Hepatocyte (in vitro differentiated cells): ENCODE measurements around the gene NANOS3.

Source experiments
- EZH2 ChIP-seq: fragments of 200-600 bp; sonication (generic); IDR thresholded peaks from 2 replicates; pipeline ENCODE4 v1.6.1; 2016; ENCODE audit warnings: antibody characterized with exemption, mild to moderate bottlenecking, borderline replicate concordance
- TF ChIP-seq, protein P1 (sequence below): fragments of 200-600 bp; sonication (generic); IDR thresholded peaks from 2 replicates; pipeline ENCODE4 v1.5.1; 2016; ENCODE audit warnings: antibody characterized with exemption, mild to moderate bottlenecking; ENCODE audit not compliant: poor library complexity

DNA sequence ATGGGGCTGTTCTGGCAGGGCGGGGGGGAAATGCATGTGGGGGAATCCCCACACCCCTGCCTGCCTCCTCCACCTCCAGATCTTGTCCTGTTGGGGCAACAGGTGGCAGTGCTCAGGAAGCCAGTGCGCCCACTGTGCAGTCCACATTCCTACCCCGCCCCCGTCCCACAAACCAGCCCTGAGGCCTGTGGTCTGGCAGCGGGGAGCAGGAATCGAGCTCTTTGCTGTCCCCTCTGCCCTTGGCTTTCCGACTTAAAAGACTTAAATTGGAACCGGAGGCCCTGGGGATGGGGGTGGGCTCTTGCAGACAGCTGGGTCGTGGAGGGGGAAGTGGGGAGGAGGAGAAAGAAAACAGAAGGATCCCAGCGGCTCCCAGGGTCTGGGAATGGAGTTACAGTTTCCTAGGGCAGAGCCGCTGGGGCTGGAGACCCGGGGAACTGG lies 4.3 kb downstream of the NANOS3 start:
- TF ChIP-seq, protein P1, sequence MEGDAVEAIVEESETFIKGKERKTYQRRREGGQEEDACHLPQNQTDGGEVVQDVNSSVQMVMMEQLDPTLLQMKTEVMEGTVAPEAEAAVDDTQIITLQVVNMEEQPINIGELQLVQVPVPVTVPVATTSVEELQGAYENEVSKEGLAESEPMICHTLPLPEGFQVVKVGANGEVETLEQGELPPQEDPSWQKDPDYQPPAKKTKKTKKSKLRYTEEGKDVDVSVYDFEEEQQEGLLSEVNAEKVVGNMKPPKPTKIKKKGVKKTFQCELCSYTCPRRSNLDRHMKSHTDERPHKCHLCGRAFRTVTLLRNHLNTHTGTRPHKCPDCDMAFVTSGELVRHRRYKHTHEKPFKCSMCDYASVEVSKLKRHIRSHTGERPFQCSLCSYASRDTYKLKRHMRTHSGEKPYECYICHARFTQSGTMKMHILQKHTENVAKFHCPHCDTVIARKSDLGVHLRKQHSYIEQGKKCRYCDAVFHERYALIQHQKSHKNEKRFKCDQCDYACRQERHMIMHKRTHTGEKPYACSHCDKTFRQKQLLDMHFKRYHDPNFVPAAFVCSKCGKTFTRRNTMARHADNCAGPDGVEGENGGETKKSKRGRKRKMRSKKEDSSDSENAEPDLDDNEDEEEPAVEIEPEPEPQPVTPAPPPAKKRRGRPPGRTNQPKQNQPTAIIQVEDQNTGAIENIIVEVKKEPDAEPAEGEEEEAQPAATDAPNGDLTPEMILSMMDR: no peak
- no peak for TF ChIP-seq EZH2
